A549 (cell line): ENCODE data around the gene G2E3.

Experiments
- CTCF ChIP-seq: fragments of >200 bp; sonication (Bioruptor Twin); formaldehyde crosslinking; IDR thresholded peaks from 3 replicates; pipeline ENCODE4 v1.5.1; 2016
- MAZ ChIP-seq: fragments of 150-350 bp; IDR thresholded peaks from 2 replicates; pipeline ENCODE4 v1.6.1; 2014; ENCODE audit warnings: antibody characterized with exemption, low read depth, low read length, borderline replicate concordance
- POLR2AphosphoS2 ChIP-seq: conservative IDR thresholded peaks from 2 replicates; pipeline ENCODE4 v1.6.1; 2012; ENCODE audit warnings: low read length, improper control_type of control experiment, inconsistent platforms

- TF ChIP-seq MAZ, result no peak
- no peak for TF ChIP-seq CTCF
- no peak for TF ChIP-seq POLR2AphosphoS2
Measured at GRCh38 chr14:30614155-30614554, 55.2 kb downstream of the G2E3 start.
